Measurements from ENCODE around the gene AMOTL1.

- no peak for TF ChIP-seq EP300 (IDR thresholded peaks at IDR 0.05)
- TF ChIP-seq POLR2A (IDR thresholded peaks at IDR 0.05): no peak
These were observed 12.7 kb upstream of the AMOTL1 start for GRCh38 chr11:94755494-94755893.

Measured in sigmoid colon (tissue), 4 donors.